ENCODE data around the gene DYNC2I2.
"Not testable (repeated sequence)": the region's sequence is repeated elsewhere in the genome, so short reads cannot be mapped to it uniquely, and the experiment has no call there.

DNA sequence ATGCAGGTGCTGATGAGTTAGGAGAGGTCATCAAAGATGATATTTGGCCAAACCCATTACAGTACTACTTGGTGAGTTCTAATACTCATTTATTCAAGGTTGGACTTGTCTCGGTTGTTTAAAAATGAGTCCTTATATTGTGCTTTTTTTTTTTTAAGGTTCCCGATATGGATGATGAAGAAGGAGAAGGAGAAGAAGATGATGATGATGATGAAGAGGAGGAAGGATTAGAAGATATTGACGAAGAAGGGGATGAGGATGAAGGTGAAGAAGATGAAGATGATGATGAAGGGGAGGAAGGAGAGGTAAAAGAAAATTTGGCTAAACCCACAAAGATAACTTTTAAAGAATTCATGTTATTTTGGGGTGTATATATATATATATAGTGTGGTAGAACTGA is 37.1 kb upstream of the DYNC2I2 start:
- not testable (repeated sequence) for TF ChIP-seq POLR2A (IDR thresholded peaks at IDR 0.05)
- TF ChIP-seq, protein P1, sequence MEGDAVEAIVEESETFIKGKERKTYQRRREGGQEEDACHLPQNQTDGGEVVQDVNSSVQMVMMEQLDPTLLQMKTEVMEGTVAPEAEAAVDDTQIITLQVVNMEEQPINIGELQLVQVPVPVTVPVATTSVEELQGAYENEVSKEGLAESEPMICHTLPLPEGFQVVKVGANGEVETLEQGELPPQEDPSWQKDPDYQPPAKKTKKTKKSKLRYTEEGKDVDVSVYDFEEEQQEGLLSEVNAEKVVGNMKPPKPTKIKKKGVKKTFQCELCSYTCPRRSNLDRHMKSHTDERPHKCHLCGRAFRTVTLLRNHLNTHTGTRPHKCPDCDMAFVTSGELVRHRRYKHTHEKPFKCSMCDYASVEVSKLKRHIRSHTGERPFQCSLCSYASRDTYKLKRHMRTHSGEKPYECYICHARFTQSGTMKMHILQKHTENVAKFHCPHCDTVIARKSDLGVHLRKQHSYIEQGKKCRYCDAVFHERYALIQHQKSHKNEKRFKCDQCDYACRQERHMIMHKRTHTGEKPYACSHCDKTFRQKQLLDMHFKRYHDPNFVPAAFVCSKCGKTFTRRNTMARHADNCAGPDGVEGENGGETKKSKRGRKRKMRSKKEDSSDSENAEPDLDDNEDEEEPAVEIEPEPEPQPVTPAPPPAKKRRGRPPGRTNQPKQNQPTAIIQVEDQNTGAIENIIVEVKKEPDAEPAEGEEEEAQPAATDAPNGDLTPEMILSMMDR (IDR thresholded peaks at IDR 0.05): not testable (repeated sequence)
